Right lobe of liver (tissue), 4 donors: ENCODE results near the gene THBS4.

ENCODE experiments used
- CTCF ChIP-seq, 4 donors: fragments of 200-600 bp in 3 of 4; fragments of 450-650 bp in 1 of 4; IDR thresholded peaks; one replicate each; pipeline versions ENCODE4 v1.5.1 to v1.8.0; 2016 to 2022; ENCODE audit warnings: antibody characterized with exemption in 4 of 4, mild to moderate bottlenecking in 2 of 4
- POLR2A ChIP-seq: fragments of 450-650 bp; IDR thresholded peaks from one replicate; pipeline ENCODE4 v1.6.1; 2017; ENCODE audit warnings: antibody characterized with exemption, mild to moderate bottlenecking
- donor health status: DM: no; HTN: no; CAD: no.
- donor health status: DM: no; HTN: no; CAD: no.
- donor health status: DM: no; HTN: yes; CAD: no.

- no peak for TF ChIP-seq CTCF (IDR thresholded peaks at IDR 0.05)
- TF ChIP-seq POLR2A, result no peak
These were observed 94.0 kb downstream of the THBS4 start for GRCh38 chr5:80129146-80129545.
